LNCaP clone FGC (cell line): ENCODE results near the gene KRTAP19-6.

Experiments
- DNase-seq: peaks from one replicate; pipeline ENCODE4 v3.0.0-alpha.2; 2011; ENCODE audit warnings: low read depth
- H3K4me3 ChIP-seq: 2 replicates; pipeline ENCODE4 v1.5.1; 2011; ENCODE audit warnings: mild to moderate bottlenecking, low read depth, low read length, control low read depth
- TF ChIP-seq, protein P1 (sequence below): IDR thresholded peaks from 2 replicates; pipeline ENCODE4 v1.5.1; 2012; ENCODE audit warnings: mild to moderate bottlenecking; ENCODE audit not compliant: control insufficient read depth, insufficient read depth; ENCODE audit errors: extremely low read depth

KRTAP19-6 gene

DNA sequence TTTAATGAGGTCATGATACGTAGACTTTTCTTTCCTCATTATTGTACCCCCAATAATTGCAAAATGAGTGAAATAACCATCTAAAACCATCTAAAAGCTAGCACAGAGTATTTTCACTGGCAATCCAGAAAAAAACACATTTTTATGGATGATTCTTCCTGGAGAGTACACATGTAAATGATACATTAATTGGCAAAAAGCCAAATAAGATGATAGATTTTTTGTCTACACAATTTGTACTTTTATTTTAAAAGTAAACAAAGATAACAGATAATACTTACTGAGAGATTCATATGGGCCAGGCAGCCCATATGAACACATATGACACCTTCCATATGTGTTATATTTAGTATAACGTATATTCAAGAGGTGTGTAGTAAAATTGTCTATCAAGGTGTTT lies 22.0 kb upstream of the KRTAP19-6 start:
- DNase-seq: no peak
- no peak overlapping the region for H3K4me3 ChIP-seq
- TF ChIP-seq, protein P1, sequence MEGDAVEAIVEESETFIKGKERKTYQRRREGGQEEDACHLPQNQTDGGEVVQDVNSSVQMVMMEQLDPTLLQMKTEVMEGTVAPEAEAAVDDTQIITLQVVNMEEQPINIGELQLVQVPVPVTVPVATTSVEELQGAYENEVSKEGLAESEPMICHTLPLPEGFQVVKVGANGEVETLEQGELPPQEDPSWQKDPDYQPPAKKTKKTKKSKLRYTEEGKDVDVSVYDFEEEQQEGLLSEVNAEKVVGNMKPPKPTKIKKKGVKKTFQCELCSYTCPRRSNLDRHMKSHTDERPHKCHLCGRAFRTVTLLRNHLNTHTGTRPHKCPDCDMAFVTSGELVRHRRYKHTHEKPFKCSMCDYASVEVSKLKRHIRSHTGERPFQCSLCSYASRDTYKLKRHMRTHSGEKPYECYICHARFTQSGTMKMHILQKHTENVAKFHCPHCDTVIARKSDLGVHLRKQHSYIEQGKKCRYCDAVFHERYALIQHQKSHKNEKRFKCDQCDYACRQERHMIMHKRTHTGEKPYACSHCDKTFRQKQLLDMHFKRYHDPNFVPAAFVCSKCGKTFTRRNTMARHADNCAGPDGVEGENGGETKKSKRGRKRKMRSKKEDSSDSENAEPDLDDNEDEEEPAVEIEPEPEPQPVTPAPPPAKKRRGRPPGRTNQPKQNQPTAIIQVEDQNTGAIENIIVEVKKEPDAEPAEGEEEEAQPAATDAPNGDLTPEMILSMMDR: no peak

DNA sequence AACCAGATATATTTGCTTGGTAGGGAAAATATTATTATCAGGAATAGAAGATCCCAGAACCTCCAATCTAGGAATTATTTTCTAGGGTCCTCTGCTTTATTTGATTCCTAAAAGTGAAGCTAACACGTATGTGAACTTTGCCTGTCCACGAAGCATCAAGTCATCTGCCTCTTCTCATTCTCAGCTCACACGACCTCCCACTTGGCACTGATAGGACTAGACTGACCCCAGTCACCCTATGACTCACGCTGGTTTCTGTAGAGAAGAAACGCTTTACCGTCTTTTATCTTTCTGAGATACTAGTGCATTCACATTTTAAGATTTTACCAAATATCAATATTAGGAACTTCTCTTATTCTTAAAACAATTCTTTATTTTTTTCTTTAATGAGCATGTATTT lies 21.4 kb upstream of the KRTAP19-6 start:
- DNase-seq: no peak
- TF ChIP-seq, protein P1: no peak
- H3K4me3 ChIP-seq: no peak overlapping the region

DNA sequence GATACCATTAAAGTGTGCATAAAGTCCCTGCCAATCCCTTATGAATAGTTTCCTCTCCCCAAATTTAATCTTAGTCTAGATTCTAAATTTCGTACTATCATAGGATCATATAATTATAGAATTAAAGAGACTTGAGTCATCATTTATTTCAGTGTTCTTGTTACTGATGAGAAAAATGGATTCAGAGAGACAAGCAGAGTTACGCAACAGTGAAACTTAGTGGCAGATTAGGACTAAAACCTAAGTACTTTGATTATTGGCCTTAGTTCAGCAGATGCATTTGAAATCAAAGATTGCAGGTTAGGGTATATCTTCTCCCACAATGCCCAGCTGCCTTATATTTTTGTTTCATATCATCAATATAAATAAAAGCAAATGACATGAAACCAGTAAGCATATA lies 20.3 kb upstream of the KRTAP19-6 start:
- TF ChIP-seq, protein P1: no peak
- H3K4me3 ChIP-seq: no peak overlapping the region
- no peak for DNase-seq

GRCh38 chr21:30561264-30561895 lies 19.7 kb upstream of the KRTAP19-6 start, which contains the start of gene KRTAP19-7:
Gene KRTAP19-7 (minus strand): TSS chr21:30561314. CDS start chr21:30561289, 25 bp downstream.
- DNase-seq: no peak

GRCh38 chr21:30555095-30555494 lies 13.4 kb upstream of the KRTAP19-6 start:
- no peak overlapping the region for H3K4me3 ChIP-seq
- no peak for DNase-seq
- TF ChIP-seq, protein P1: no peak

More at GRCh38 chr21:30561264-30561895, 19.7 kb upstream of the KRTAP19-6 start, which contains the start of gene KRTAP19-7:
- TF ChIP-seq, protein P1: no peak
- no peak within 1 kb of the TSS for H3K4me3 ChIP-seq

DNA sequence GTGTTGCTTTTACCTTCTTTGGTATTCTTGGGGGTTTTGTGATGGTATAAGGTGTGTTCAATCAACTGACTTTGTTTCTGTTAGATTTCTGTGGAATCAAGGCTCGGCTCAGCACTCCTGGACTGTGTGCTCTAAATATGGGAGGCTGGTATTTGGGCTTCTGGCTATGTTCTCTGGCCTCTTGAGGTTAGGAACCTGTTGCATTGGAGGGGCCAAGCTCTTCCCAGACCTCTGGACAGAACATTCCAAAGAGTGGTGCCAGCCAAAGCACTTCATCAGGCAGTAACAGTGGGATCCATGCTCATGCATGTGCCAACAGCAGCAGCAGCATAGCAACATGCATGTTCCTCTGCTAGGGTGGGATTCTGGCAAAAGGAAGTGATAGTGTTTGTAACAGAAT lies 11.1 kb upstream of the KRTAP19-6 start:
- no peak overlapping the region for H3K4me3 ChIP-seq
- TF ChIP-seq, protein P1: no peak
- DNase-seq: no peak

- no peak for DNase-seq
- H3K4me3 ChIP-seq: no peak overlapping the region
- TF ChIP-seq, protein P1: no peak
Measured at GRCh38 chr21:30518876-30519275, 22.8 kb downstream of the KRTAP19-6 start.
